Endothelial cell of umbilical vein (primary cell): ENCODE data around the gene RASGRF2. TPM values are rescaled to one million over a fixed set of nuclear protein-coding genes. Genes with fewer than 3 reads are reported as not detected.

Experiments used
- BruUV-seq: library from RNA; stranded (reverse); fragments of 400-500 nt; replicated peaks from 2 replicates; lab custom pipeline; 2021; lab: Mats Ljungman, UMichigan
- CTCF ChIA-PET: fragments of 300-600, 350-600 bp; sonication (Branson Sonifier 250); formaldehyde crosslinking; loops from one replicate; lab custom pipeline; 2021; ENCODE audit warnings: antibody characterized with exemption, inconsistent platforms; lab: Charles Lee
- POLR2A ChIA-PET: fragments of 300-600, 350-600 bp; sonication (Branson Sonifier 250); formaldehyde crosslinking; loops from one replicate; lab custom pipeline; 2021; ENCODE audit warnings: antibody characterized with exemption, inconsistent platforms; lab: Charles Lee
- DNase-seq: peaks from one replicate; pipeline ENCODE4 v3.0.0-alpha.2; 2011; ENCODE audit warnings: low read depth, low spot score
- FAIRE-seq: peaks from 2 replicates; lab custom pipeline; 2011; peaks lifted over from hg19 to GRCh38; lab: Jason Lieb, UNC
- H2AFZ ChIP-seq: 2 replicates; pipeline ENCODE4 v1.6.0; 2012; ENCODE audit warnings: low read depth, low read length, control low read depth, inconsistent platforms
- H3K27ac ChIP-seq: 2 replicates; pipeline ENCODE4 v1.5.1; 2011; ENCODE audit warnings: low read depth, mild to moderate bottlenecking, control low read depth, low read length, moderate library complexity; ENCODE audit not compliant: insufficient read depth
- H3K27me3 ChIP-seq, 2 experiments: 2 replicates each; pipeline versions ENCODE4 v1.6.0 to v1.6.1; 2011; ENCODE audit warnings: low read length in 2 of 2, mixed read lengths in 1 of 2; ENCODE audit not compliant: control insufficient read depth in 2 of 2, insufficient read depth in 2 of 2
- H3K36me3 ChIP-seq, 2 experiments: 2 replicates in 1 of 2; 3 replicates in 1 of 2; pipeline ENCODE4 v1.5.1; 2011; ENCODE audit warnings: low read length in 2 of 2, mild to moderate bottlenecking in 1 of 2, moderate library complexity in 1 of 2; ENCODE audit not compliant: control insufficient read depth in 2 of 2, insufficient read depth in 2 of 2; ENCODE audit errors: extremely low read depth in 1 of 2
- H3K4me1 ChIP-seq: 3 replicates; pipeline ENCODE4 v1.5.1; 2011; ENCODE audit warnings: mild to moderate bottlenecking, low read length; ENCODE audit not compliant: control insufficient read depth, insufficient read depth; ENCODE audit errors: extremely low read depth
- H3K4me2 ChIP-seq: 2 replicates; pipeline ENCODE4 v1.6.1; 2011; ENCODE audit warnings: low read length, control low read depth, mixed read lengths; ENCODE audit not compliant: insufficient read depth
- H3K4me3 ChIP-seq, 3 experiments: fragments of 200-600 bp in 1 of 3; sonication (generic), shearing (Covaris generic) in 1 of 3; replicated peaks in 1 of 3; 2 replicates each; pipeline ENCODE4 v1.5.1; 2011 to 2016; ENCODE audit warnings: control low read depth in 3 of 3, low read length in 3 of 3, mild to moderate bottlenecking in 2 of 3, inconsistent platforms in 1 of 3, low read depth in 1 of 3, moderate library complexity in 1 of 3; ENCODE audit not compliant: insufficient read depth in 1 of 3
- H3K79me2 ChIP-seq: 2 replicates; pipeline ENCODE4 v1.6.0; 2012; ENCODE audit warnings: low read length, inconsistent platforms; ENCODE audit not compliant: control insufficient read depth, insufficient read depth
- H3K9ac ChIP-seq: replicated peaks from 2 replicates; pipeline ENCODE3; 2011; ENCODE audit warnings: low read length, control low read depth; ENCODE audit not compliant: insufficient read depth; ENCODE audit errors: extremely low read depth
- H3K9me1 ChIP-seq: replicated peaks from 3 replicates; pipeline ENCODE4 v1.6.0; 2011; ENCODE audit warnings: mild to moderate bottlenecking, low read length; ENCODE audit not compliant: control insufficient read depth, insufficient read depth; ENCODE audit errors: extremely low read depth
- H3K9me3 ChIP-seq: replicated peaks from 2 replicates; pipeline ENCODE4 v1.5.1; 2012; ENCODE audit warnings: low read length, inconsistent platforms; ENCODE audit not compliant: control insufficient read depth, insufficient read depth
- H4K20me1 ChIP-seq: replicated peaks from 2 replicates; pipeline ENCODE3; 2011; ENCODE audit warnings: mild to moderate bottlenecking, low read length; ENCODE audit not compliant: control insufficient read depth, insufficient read depth; ENCODE audit errors: extremely low read depth
- CTCF ChIP-seq, 2 donors: IDR thresholded peaks; 1 replicate in 1 of 2; 2 replicates in 1 of 2; pipeline ENCODE4 v1.5.1; 2011; ENCODE audit warnings: low read length in 2 of 2, mild to moderate bottlenecking in 2 of 2, moderate library complexity in 2 of 2, control low read depth in 1 of 2, inconsistent platforms in 1 of 2, low read depth in 1 of 2; ENCODE audit not compliant: insufficient read depth in 1 of 2; ENCODE audit errors: extremely low read depth in 1 of 2
- EZH2 ChIP-seq: IDR thresholded peaks from 2 replicates; pipeline ENCODE4 v1.6.1; 2012; ENCODE audit warnings: borderline replicate concordance, low read depth, mild to moderate bottlenecking, moderate library complexity, low read length, inconsistent platforms; ENCODE audit not compliant: severe bottlenecking
- FOS ChIP-seq: IDR thresholded peaks from 2 replicates; pipeline ENCODE4 v1.6.1; 2011; ENCODE audit warnings: mild to moderate bottlenecking, low read length, moderate library complexity, borderline replicate concordance; ENCODE audit not compliant: insufficient read depth
- GATA2 ChIP-seq: IDR thresholded peaks from 2 replicates; pipeline ENCODE4 v1.7.0; 2011; ENCODE audit warnings: low read depth, mild to moderate bottlenecking, moderate library complexity, mixed read lengths, low read length; ENCODE audit not compliant: insufficient read length, insufficient read depth
- JUN ChIP-seq: IDR thresholded peaks from 2 replicates; pipeline ENCODE4 v1.6.1; 2011; ENCODE audit warnings: borderline replicate concordance, low read depth; ENCODE audit not compliant: insufficient read length, insufficient read depth
- MAX ChIP-seq: IDR thresholded peaks from 2 replicates; pipeline ENCODE4 v1.6.1; 2011; ENCODE audit not compliant: insufficient read depth, insufficient read length
- MYC ChIP-seq: IDR thresholded peaks from one replicate; pipeline ENCODE4 v1.6.1; 2011; ENCODE audit warnings: mild to moderate bottlenecking, low read depth, low read length
- POLR2A ChIP-seq: IDR thresholded peaks from 2 replicates; pipeline ENCODE4 v1.6.1; 2012; ENCODE audit warnings: low read depth, mild to moderate bottlenecking, control low read depth, low read length
- POLR2AphosphoS5 ChIP-seq: IDR thresholded peaks from 2 replicates; pipeline ENCODE4 v1.6.1; 2012; ENCODE audit warnings: low read depth, mild to moderate bottlenecking, control low read depth, low read length, moderate library complexity; ENCODE audit not compliant: insufficient read depth
- dilution Hi-C: fragments of 300-500 bp; cut with MboI; formaldehyde crosslinking; loops from one replicate; pipeline ENCODE4 v1.15.0; 2019; ENCODE audit warnings: low sequenced_read_pairs; ENCODE audit not compliant: extremely low pct_ligation_motif_present
- intact Hi-C: fragments of 100-400 bp; cut with micrococcal nuclease; formaldehyde crosslinking; loops from one replicate; pipeline ENCODE4 v1.10.0; 2022
- polyA plus RNA-seq, 4 experiments: library from polyadenylated mRNA; depleted of rRNA in 3 of 4; stranded (reverse) in 3 of 4; unstranded in 1 of 4; fragments of >200 nt; gene quantifications; 2 replicates each; pipeline versions ENCODE4 v1.2.1 to v1.2.3, GENCODE V29; 2011 to 2012; ENCODE audit warnings: missing spikeins in 1 of 4
- total RNA-seq: library from RNA; stranded (reverse); gene quantifications from 2 replicates; pipeline ENCODE4 v1.2.3, GENCODE V29; 2021

RASGRF2 gene
- total and polyA plus RNA-seq, 2 donors (not counting 3 experiments of a cell fraction or from before 2014, with no cell fraction given), result 0.41 to 4.0 TPM

- DNase-seq, result no peak
Measured at GRCh38 chr5:81205058-81205457, 244.9 kb downstream of the RASGRF2 start.

More at GRCh38 chr5:81205058-81205457, 244.9 kb downstream of the RASGRF2 start:
- no TSS peak for BruUV-seq
- H2AFZ ChIP-seq, result no peak overlapping the region
- H3K4me1 ChIP-seq, result no peaks in the 10 kb centered on the region
- TF ChIP-seq EZH2 (no peak), MAX (no peak), POLR2AphosphoS5 (no peak), GATA2 (no peak), MYC (no peak), FOS (no peak), CTCF (IDR thresholded peaks at IDR 0.05; ENCODE audit: extremely low read depth in 1 of 2, insufficient read depth in 1 of 2, low read depth in 1 of 2, low read length in 2 of 2) (no peak), POLR2A (no peak), JUN (no peak)
- H4K20me1 ChIP-seq, result no peaks in the 10 kb centered on the region
- dilution Hi-C loops (no loop called here), intact Hi-C loops (no loop called here)
- peaks cover 0 to 2% of the 10 kb centered on the region in 2 experiments for H3K27me3 ChIP-seq
- H3K27ac ChIP-seq, result no peak overlapping the region
- no peaks in the 10 kb centered on the region for H3K9me1 ChIP-seq
- no peak for FAIRE-seq
- no peak overlapping the region for H3K4me3 ChIP-seq
- H3K36me3 ChIP-seq, result no peaks in the 10 kb centered on the region
- ChIA-PET POLR2A (no interaction called here), CTCF (interaction anchor here (1.0 to 1.3 kb wide), 3 partner anchors 10 to 19 kb away, joined by 3 to 5 read pairs (median 3); no protein-coding TSS in a partner anchor)
- H3K79me2 ChIP-seq, result no peaks in the 10 kb centered on the region
- no peak overlapping the region for H3K9ac ChIP-seq
- no peaks in the 10 kb centered on the region for H3K9me3 ChIP-seq
- H3K4me2 ChIP-seq, result no peak overlapping the region
